GM18873 (cell line): ENCODE data around the gene ROBO4.

Experiments used
- ATAC-seq: cut with Tn5 transposase; IDR thresholded peaks from one replicate; pipeline ENCODE4 v1.9.1; 2021; ENCODE audit warnings: mild to moderate bottlenecking, moderate library complexity, moderate number of reproducible peaks; ENCODE audit not compliant: unreplicated experiment, low FRiP score

The ROBO4 gene

DNA sequence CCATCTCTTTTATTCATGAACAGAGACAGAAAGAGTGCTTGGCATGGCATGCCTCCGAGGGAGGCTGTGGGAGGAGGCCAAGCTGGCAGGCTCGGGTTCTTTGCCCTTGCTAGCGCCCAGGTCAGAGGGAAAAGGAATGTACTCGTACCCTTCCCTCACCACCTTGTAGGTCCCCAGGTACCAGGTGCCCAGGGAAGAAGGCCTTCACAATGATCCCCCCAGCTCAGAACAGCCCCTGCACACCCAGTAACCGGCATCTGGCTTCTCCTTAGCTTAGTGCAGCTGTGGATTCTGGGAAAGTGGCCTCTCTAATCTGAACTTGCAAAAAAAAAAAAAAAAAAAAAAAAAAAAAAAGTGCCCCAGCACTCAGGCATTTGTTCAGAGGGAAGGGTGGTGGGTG is 22.7 kb upstream of the ROBO4 start:
- ATAC-seq: no peak

GRCh38 chr11:124919898-124920297 is 22.2 kb upstream of the ROBO4 start:
- no peak for ATAC-seq

DNA sequence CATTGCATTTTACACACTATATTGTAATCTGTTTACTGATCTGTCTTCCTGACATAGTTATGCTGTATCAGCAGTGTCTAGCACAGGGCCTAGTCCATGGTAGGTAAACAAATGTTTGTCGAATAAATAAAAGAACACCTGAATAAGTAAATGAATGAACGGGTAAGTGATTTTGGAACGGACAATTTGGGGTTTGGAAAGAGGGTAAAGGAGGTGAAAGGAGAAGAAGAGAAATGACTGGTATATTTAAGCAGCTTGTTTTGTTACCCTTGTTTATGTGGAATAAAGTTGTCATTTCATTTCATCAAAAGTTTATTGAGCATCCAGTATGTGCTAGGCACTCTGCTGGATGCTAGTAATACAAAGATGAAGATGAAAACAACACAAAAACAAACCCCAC is 21.3 kb upstream of the ROBO4 start, which contains the start of gene HEPN1:
Gene HEPN1 (plus strand): TSS at position 301 of the 400 bp plus-strand sequence.
- no peak for ATAC-seq

DNA sequence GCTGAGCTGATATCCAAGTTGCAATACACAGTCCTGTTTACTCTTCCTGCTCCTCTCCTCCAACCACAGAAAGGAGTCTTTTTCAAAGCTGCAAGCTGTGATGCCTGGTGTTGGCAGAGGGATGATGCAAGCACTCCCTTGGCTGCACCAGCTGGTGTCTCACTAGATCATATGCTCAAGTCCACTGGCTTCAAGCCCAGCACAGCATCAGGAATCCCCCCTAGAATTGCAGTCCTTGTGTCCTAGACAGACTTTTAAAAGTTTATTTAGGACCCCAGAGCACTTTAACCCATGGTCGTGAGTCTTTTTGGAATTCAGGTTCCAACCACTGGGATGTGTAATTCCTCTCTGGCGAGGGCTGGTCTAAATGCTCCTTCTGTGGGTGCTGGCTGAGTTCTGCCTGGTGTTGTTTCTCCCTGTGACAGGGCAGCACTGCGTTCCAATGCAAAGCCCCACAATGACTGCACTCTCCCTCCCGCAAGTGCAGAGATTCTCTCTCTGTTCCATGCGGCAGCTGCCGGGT is 19.5 kb upstream of the ROBO4 start:
- ATAC-seq: no peak

DNA sequence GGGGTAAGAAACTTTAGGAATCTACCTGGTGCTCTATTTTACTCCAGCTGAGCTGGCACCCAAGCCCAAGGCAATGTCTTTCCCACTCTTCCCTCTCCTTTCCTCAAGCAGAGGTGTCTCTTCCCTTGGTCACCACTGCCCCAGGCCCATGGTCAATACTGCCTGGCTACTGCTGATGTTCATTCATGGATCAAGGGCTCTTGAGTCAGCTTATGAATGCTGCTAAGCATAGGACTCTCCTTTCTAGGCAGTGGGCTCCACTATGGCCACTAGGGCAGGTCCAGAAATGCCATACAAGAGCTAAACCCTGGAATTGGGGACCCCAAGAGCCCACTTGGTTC is 18.7 kb upstream of the ROBO4 start:
- no peak for ATAC-seq

DNA sequence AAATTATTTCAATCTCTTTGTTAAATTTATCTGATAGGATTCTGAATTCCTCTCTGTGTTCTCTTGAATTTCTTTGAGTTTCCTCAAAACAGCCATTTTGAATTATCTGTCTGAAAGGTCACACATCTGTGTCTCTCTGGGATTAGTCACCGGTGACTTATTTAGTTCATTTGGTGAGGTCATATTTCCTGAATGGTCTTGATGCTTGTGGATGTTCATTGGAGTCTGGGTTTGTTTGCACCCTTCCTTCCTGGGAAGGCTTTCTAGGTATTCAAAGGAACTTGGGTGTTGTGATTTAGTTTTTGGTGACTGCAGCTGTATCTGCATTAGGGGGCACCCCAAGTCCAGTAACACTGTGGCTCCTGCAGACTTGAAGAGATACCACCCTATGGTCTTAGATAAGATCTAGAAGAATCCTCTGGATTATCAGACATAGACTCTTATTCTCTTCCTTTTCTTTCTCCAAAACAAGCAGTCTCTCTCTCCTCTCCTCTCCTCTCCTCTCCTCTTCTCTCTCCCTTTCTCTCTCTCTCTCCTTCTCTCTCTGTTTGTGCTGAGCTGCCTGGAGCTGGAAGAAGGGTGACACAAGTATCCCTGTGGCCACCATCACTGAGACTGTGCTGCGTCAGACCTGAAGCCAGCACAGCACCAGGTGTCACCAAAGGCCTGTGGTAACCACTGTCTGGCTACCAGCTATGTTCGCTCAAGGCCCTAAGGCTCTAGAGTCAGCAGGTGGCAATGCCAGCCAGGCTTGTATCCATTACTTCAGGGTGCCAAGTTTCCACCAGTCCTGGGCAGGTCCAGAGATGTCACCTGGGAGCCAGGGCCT is 18.1 kb upstream of the ROBO4 start:
- ATAC-seq: no peak

DNA sequence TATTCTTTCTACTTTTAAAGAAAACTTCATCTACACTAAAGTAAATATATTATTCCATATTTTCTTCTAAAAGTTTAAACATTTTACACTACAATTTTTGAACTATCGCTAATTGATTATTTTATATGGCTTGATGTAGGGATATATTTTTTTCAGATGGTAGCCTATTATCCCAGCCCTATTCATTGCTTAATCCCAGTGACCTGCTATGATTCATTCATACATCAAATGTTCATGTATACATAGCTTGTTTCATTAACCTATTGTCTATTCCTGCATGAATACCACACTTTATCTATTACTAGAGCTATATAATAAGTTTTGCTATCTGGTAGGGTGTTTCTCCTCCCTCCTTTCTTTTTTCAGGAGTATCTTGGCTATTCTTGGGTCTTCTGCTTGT is 5.0 kb upstream of the ROBO4 start:
- no peak for ATAC-seq

- no peak for ATAC-seq
Measured at GRCh38 chr11:124900464-124900863, 2.8 kb upstream of the ROBO4 start.

GRCh38 chr11:124899383-124900145 is 1.9 kb upstream of the ROBO4 start:
- no peak for ATAC-seq

- ATAC-seq: no peak
Measured at GRCh38 chr11:124898711-124899110, 1.0 kb upstream of the ROBO4 start.

DNA sequence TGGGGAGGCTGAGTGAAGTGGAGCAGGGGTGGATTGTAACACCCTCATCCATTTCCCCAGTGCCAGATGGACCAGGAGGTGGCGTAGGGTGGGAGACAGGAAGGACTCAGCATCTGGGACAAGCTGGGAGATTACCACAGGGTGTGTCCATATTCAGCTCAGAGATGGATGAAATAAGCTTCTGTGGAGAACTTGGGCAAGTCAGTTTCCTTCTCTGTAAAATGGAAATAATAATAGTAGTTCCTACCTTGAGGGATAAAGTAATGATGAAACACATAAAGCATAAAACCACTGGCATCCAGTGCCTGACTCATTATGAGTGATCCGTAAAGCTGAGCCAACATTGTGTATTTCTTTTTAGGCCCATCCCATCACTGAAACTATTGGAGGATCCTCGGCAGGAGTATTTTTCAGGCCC is 607 bp upstream of the ROBO4 start:
- ATAC-seq: no peak

GRCh38 chr11:124896821-124897391 is 759 bp downstream of the ROBO4 start:
- ATAC-seq: no peak

DNA sequence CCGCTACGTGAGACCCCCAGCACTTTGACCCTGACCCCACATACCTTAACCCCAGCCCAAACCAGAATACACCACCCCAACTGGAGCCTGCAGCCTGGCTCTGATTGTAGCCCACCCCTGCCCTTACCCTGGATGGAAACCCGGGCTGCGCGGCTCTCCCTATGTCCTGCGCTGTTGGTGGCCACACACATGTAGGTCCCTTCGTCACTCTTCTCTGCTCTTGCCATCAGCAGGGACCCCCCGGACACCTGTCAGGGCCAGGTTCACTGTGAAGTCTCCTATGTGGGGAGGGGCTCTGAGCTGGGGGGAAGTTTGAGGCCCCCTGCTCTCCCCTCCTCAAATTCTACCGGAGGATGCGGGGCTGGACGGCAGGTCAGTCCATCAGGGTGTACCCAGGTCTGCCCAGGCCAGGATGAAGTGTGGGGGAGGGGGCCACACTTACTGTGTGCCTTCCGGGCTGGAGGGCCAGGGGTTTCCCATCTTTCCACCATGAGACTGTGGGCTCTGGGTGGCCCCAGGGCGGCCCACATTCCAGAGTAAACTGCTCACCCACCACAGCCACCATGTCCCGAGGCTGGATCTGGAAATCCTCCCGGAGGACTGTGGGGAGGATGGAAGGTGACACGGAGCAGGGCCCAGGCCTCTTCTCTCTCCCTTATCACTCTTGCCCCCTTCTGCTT is 1.5 kb downstream of the ROBO4 start:
- ATAC-seq: no peak

- no peak for ATAC-seq
Measured at GRCh38 chr11:124895471-124895971, 2.1 kb downstream of the ROBO4 start.

GRCh38 chr11:124894606-124895430 is 2.8 kb downstream of the ROBO4 start:
- ATAC-seq: no peak

- ATAC-seq: no peak
Measured at GRCh38 chr11:124893781-124894401, 3.8 kb downstream of the ROBO4 start.

GRCh38 chr11:124892750-124893454 is 4.8 kb downstream of the ROBO4 start:
- ATAC-seq: no peak

DNA sequence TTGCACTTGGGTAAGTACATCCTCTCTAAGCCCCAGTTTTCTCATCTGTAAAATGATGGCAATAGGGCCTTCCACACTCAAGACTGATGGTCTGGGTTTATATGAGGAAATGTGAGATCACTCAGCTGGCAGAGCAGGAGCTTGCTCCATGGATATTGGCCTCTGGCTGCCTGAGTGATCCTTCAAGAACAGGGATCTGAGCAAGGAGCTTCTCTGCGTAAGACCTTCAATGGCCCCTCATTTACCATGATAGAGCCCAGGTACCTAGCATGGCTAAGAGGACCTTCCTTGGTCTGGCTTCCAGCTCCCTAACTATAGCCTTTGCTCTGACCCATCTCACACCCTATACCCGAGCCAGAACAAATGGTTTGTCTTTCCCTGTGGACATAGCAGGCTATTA is 5.5 kb downstream of the ROBO4 start:
- no peak for ATAC-seq
